ENCODE measurements around the gene PACC1. TPM values are rescaled to one million over a fixed set of nuclear protein-coding genes. Genes with fewer than 3 reads are reported as not detected.

The PACC1 gene
- total RNA-seq, 1 experiment from 2014 or later: 17.6 TPM

- TF ChIP-seq REST (IDR thresholded peaks at IDR 0.05; ENCODE audit: low read depth): no peak
- no peak for TF ChIP-seq MAX (IDR thresholded peaks at IDR 0.05)
- no peak for TF ChIP-seq EGR1 (IDR thresholded peaks at IDR 0.05; ENCODE audit: low read depth)
- no peak for TF ChIP-seq SRF (IDR thresholded peaks at IDR 0.05; ENCODE audit: low read depth)
- no peak for TF ChIP-seq SP1 (IDR thresholded peaks at IDR 0.05; ENCODE audit: low read depth)
Observed at GRCh38 chr1:212351588-212352362, 62.9 kb downstream of the PACC1 start (continued).

- no peaks in the 10 kb centered on the region for H4K20me1 ChIP-seq (ENCODE audit: insufficient read depth)
- no peak overlapping the region for H3K27ac ChIP-seq (ENCODE audit: low read depth, low read length)
- intact Hi-C loops (cut with micrococcal nuclease): no loop called here
- H3K4me2 ChIP-seq (ENCODE audit: low read length): no peak overlapping the region
- ChIA-PET RAD21 (ENCODE audit: low non-redundant PET in 1 of 2, low total read pairs in 2 of 2, uncharacterized antibody in 2 of 2, unreplicated experiment in 2 of 2) (no interaction called here), CTCF (no interaction called here), POLR2A (no interaction called here)
- H3K4me1 ChIP-seq (ENCODE audit: control insufficient read depth in 1 of 2, insufficient read depth in 2 of 2, low read length in 2 of 2): no peaks in the 10 kb centered on the region
- H3K9me2 ChIP-seq (ENCODE audit: insufficient read depth): no peaks in the 10 kb centered on the region
- no peaks in the 10 kb centered on the region for H3K27me3 ChIP-seq (ENCODE audit: insufficient read depth, low read length)
- no peak overlapping the region for H3K9ac ChIP-seq (ENCODE audit: low read length)
- H2AFZ ChIP-seq (ENCODE audit: low read depth, low read length, poor library complexity, severe bottlenecking): no peak overlapping the region
- H3K9me3 ChIP-seq (ENCODE audit: control insufficient read depth in 1 of 2, insufficient read depth in 1 of 2, low read depth in 1 of 2, low read length in 2 of 2): no peaks in the 10 kb centered on the region
- DNase-seq (ENCODE audit: low read depth, low spot score) (no peak), ATAC-seq (no peak)
- no peaks in the 10 kb centered on the region; the same call in 1 of the 2 replicates for H3K79me2 ChIP-seq (ENCODE audit: insufficient read depth, low read length)
- H3K36me3 ChIP-seq (ENCODE audit: control insufficient read depth in 1 of 2, insufficient read depth in 2 of 2, low read length in 2 of 2): peaks cover 4 to 12% of the 10 kb centered on the region in 2 experiments; a peak in 2 of 4 replicates
- no peak overlapping the region for H3K4me3 ChIP-seq (replicated peaks in 1 of 2; ENCODE audit: low read depth in 1 of 2, low read length in 2 of 2)
- no TSS peak for BruUV-seq (replicated peaks)
- TF ChIP-seq CBX3 (IDR thresholded peaks at IDR 0.05; ENCODE audit: low read depth) (no peak), REST (IDR thresholded peaks at IDR 0.05; ENCODE audit: low read depth) (no peak), EGR1 (IDR thresholded peaks at IDR 0.05; ENCODE audit: low read depth) (no peak), YY1 (IDR thresholded peaks at IDR 0.05; ENCODE audit: extremely low read depth, insufficient replicate concordance, low read depth, low read length) (no peak), EZH2 (IDR thresholded peaks at IDR 0.05) (no peak), ZBTB33 (IDR thresholded peaks at IDR 0.05; ENCODE audit: extremely low read depth, insufficient replicate concordance, low read length) (no peak), MAX (IDR thresholded peaks at IDR 0.05) (no peak), RAD21 (IDR thresholded peaks at IDR 0.05; ENCODE audit: low read depth) (no peak), CEBPB (IDR thresholded peaks at IDR 0.05; ENCODE audit: low read depth) (no peak), POLR2A (IDR thresholded peaks at IDR 0.05; ENCODE audit: borderline replicate concordance, extremely low read depth, insufficient read depth, insufficient read length) (no peak), ATF3 (IDR thresholded peaks at IDR 0.05) (no peak), JUND (IDR thresholded peaks at IDR 0.05) (no peak), SIN3A (IDR thresholded peaks at IDR 0.05; ENCODE audit: low read depth) (no peak)
Observed at GRCh38 chr1:212346601-212347000, 68.1 kb downstream of the PACC1 start.

Data from HCT116 (cell line).